Measurements from ENCODE around the gene ARHGEF37. TPM values are rescaled to one million over a fixed set of nuclear protein-coding genes. Genes with fewer than 3 reads are reported as not detected.

ARHGEF37 gene
- total RNA-seq, 3 donors from 2014 or later, result 5.3 to 54.4 (median 29.2) TPM

DNA sequence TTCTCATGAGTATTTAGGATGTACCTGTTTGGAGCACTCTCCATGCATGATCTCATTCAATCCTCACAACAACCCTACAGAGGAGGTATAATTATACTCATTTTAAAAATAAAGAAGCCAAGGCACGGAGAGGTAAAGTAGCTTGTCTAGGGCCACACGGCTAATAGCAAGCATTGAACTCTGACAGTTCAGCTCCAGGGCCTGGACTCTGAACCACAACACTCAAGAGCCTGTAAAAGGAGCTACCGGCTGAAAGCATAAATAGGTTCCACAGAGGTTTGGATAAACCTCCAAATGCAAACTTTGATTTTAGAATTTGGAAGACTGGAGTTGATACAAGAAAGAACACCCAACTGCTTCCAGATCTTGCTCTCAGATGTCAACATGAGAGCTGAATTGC lies 41.2 kb downstream of the ARHGEF37 start:
- H3K27ac ChIP-seq, result no peak overlapping the region
- H3K9me3 ChIP-seq, result no peaks in the 10 kb centered on the region
- intact Hi-C loops (cut with DNase I; ENCODE audit: low total_unique reads), result no loop called here
- H3K4me1 ChIP-seq, result peaks cover 0 to 7% of the 10 kb centered on the region in 2 donors
- DNase-seq (ENCODE audit: low spot score in 2 of 2), result no peak
- H3K27me3 ChIP-seq, result no peaks in the 10 kb centered on the region
- H3K36me3 ChIP-seq, result no peaks in the 10 kb centered on the region
- TF ChIP-seq POLR2A (IDR thresholded peaks at IDR 0.05), result no peak
- TF ChIP-seq, protein P1, sequence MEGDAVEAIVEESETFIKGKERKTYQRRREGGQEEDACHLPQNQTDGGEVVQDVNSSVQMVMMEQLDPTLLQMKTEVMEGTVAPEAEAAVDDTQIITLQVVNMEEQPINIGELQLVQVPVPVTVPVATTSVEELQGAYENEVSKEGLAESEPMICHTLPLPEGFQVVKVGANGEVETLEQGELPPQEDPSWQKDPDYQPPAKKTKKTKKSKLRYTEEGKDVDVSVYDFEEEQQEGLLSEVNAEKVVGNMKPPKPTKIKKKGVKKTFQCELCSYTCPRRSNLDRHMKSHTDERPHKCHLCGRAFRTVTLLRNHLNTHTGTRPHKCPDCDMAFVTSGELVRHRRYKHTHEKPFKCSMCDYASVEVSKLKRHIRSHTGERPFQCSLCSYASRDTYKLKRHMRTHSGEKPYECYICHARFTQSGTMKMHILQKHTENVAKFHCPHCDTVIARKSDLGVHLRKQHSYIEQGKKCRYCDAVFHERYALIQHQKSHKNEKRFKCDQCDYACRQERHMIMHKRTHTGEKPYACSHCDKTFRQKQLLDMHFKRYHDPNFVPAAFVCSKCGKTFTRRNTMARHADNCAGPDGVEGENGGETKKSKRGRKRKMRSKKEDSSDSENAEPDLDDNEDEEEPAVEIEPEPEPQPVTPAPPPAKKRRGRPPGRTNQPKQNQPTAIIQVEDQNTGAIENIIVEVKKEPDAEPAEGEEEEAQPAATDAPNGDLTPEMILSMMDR (IDR thresholded peaks at IDR 0.05), result no peak
- H3K4me3 ChIP-seq, result no peak overlapping the region

DNA sequence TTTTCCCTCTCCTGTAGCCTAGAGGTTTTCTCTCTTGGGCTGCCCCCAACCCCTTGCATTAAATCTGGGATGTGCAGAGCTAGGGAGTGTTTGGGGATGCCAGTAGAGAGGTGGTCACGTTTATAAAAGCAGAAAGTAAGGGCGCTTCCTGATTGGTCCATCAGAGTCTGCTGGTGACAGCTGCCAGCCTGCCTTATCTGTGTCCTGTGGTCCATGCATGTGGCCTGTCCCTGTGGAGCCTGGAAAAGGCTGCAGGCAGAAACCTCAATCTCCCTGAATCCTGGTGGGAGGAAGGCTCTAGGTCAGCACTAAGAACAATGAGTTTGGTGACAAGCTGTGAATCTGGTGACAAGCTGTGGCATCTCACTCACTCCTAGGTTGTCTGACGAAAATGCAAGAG lies 42.2 kb downstream of the ARHGEF37 start:
- H3K4me1 ChIP-seq, result peaks cover 0 to 3% of the 10 kb centered on the region in 2 donors
- no peaks in the 10 kb centered on the region for H3K27me3 ChIP-seq
- no peaks in the 10 kb centered on the region for H3K36me3 ChIP-seq
- DNase-seq (ENCODE audit: low spot score in 2 of 2), result no peak
- intact Hi-C loops (cut with DNase I; ENCODE audit: low total_unique reads), result no loop called here
- no peak overlapping the region for H3K4me3 ChIP-seq
- H3K9me3 ChIP-seq, result no peaks in the 10 kb centered on the region
- TF ChIP-seq, protein P1 (IDR thresholded peaks at IDR 0.05), result no peak
- no peak overlapping the region for H3K27ac ChIP-seq

DNA sequence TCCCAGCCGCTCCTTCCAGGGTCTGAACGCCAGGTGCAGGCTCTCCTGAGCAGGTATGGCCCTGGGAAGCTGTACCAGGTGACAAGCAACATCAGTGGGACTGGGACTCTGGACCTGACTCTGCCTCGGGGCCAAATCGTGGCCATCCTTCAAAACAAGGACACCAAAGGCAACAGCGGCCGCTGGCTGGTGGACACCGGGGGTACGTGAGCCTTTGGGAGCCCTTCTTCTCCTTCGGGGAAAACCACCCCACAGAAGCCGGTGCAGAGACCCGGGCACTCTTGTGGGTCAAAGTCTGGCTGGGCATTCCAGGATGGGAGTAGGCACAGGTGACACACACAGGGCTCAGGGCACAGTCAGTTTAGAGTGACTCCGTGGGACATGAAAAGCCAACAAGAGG lies 45.8 kb downstream of the ARHGEF37 start:
- Histone ChIP-seq H3K36me3 (no peaks in the 10 kb centered on the region), H3K9me3 (no peaks in the 10 kb centered on the region), H3K27ac (no peak overlapping the region), H3K4me3 (no peak overlapping the region), H3K4me1 (no peaks in the 10 kb centered on the region), H3K27me3 (no peaks in the 10 kb centered on the region)
- no peak for TF ChIP-seq POLR2AphosphoS5 (IDR thresholded peaks at IDR 0.05)
- intact Hi-C loops (cut with DNase I; ENCODE audit: low total_unique reads), result no loop called here
- DNase-seq (ENCODE audit: low spot score in 2 of 2), result no peak

DNA sequence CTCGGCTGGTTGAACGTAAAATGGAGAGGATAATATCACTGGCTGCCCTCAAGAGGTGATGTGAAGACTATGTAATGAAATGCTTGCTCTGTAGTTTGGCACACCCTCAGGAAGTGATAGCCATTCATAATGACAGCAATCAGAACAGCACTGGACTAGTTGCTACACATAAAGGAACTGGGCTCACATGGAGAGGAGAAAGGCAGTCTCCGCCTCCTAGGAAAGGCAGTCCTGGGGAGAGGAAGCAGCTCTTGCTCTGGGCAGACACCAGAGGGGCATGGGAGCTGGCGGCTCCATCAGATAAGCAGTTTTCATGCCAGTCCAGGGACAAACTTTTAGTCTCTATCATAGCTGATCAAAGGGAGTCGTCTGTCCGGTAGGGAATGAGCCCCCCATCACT lies 46.9 kb downstream of the ARHGEF37 start:
- Histone ChIP-seq H3K36me3 (no peaks in the 10 kb centered on the region), H3K4me1 (no peaks in the 10 kb centered on the region), H3K9me3 (no peaks in the 10 kb centered on the region), H3K27me3 (no peaks in the 10 kb centered on the region), H3K4me3 (no peak overlapping the region), H3K27ac (no peak overlapping the region)
- intact Hi-C loops (cut with DNase I; ENCODE audit: low total_unique reads), result no loop called here
- no peak for DNase-seq (ENCODE audit: low spot score in 2 of 2)
- TF ChIP-seq POLR2AphosphoS5 (IDR thresholded peaks at IDR 0.05) (no peak), POLR2A (IDR thresholded peaks at IDR 0.05) (no peak)
- TF ChIP-seq, protein P1 (IDR thresholded peaks at IDR 0.05), result no peak

DNA sequence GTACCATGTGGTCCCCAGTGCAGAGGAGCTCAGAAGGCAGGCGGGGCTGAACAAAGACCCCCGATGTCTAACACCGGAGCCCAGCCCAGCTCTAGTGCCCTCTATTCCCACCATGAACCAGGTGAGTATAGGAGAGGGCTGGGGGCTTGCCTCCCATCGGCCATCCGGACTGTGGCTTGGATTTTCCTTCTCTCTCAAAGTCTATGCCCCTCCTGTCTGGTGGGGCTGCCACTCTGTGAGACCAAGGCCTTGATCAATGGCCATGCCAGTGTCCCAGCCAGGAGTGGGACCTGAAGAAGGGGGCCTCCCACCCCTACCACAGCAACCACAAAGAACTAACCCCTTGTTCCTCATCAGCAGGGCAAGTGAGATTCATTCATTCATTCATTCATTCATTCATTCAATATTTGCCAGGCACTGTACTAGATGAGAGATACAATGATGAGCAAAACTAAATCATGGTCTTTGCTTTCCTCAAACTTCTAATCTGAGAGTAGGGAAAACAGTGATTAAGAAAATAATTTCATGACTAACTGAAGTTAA lies 47.6 kb downstream of the ARHGEF37 start:
- no peak overlapping the region for H3K27ac ChIP-seq
- no peaks in the 10 kb centered on the region for H3K36me3 ChIP-seq
- H3K9me3 ChIP-seq, result no peaks in the 10 kb centered on the region
- TF ChIP-seq, protein P1 (IDR thresholded peaks at IDR 0.05), result no peak
- no peak for TF ChIP-seq POLR2A (IDR thresholded peaks at IDR 0.05)
- TF ChIP-seq POLR2AphosphoS5 (IDR thresholded peaks at IDR 0.05), result no peak
- no peaks in the 10 kb centered on the region for H3K4me1 ChIP-seq
- DNase-seq (ENCODE audit: low spot score in 2 of 2), result no peak
- H3K27me3 ChIP-seq, result no peaks in the 10 kb centered on the region
- intact Hi-C loops (cut with DNase I; ENCODE audit: low total_unique reads), result no loop called here
- no peak overlapping the region for H3K4me3 ChIP-seq

DNA sequence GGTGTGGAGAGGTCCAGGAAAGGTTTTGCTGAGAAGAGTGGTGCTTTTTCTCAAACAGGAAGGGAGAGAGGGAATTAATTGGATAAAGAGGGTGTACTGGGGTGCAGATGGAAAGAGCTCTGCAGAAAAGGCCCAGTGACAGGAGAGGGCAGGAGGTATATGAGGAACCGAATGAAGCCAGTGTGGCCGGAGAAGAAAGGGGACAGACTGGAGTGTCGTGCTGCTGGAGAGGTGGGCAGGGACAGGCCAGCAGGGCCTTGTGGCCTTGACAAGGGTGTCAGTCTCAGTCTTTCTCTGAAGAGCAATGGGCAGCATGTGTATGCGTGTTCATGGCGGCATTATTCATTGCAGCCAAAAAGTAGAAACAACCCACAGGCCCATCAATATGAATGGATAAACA lies 48.1 kb downstream of the ARHGEF37 start:
- Histone ChIP-seq H3K4me1 (no peaks in the 10 kb centered on the region), H3K27ac (no peak overlapping the region), H3K27me3 (no peaks in the 10 kb centered on the region), H3K36me3 (no peaks in the 10 kb centered on the region), H3K9me3 (no peaks in the 10 kb centered on the region), H3K4me3 (no peak overlapping the region)
- intact Hi-C loops (cut with DNase I; ENCODE audit: low total_unique reads), result no loop called here
- TF ChIP-seq POLR2A (IDR thresholded peaks at IDR 0.05) (no peak), POLR2AphosphoS5 (IDR thresholded peaks at IDR 0.05) (no peak)
- TF ChIP-seq, protein P1 (IDR thresholded peaks at IDR 0.05), result no peak
- DNase-seq (ENCODE audit: low spot score in 2 of 2), result no peak

Data from breast epithelium (tissue), 4 donors.